Testis (tissue), 2 donors: Measurements from ENCODE around the gene GPRC5C.

Source experiments
- POLR2A ChIP-seq: fragments of 450-650 bp; IDR thresholded peaks from one replicate; pipeline ENCODE4 v1.6.1; 2017; ENCODE audit warnings: antibody characterized with exemption, mild to moderate bottlenecking, moderate library complexity
- TF ChIP-seq, protein P1 (sequence below), 3 experiments: fragments of 450-650 bp in 2 of 3; fragments of 200-600 bp in 1 of 3; sonication (generic) in 1 of 3; IDR thresholded peaks; one replicate each; pipeline ENCODE4 v1.5.1; 2016 to 2019; ENCODE audit warnings: antibody characterized with exemption in 3 of 3, mild to moderate bottlenecking in 2 of 3, moderate library complexity in 1 of 3

DNA sequence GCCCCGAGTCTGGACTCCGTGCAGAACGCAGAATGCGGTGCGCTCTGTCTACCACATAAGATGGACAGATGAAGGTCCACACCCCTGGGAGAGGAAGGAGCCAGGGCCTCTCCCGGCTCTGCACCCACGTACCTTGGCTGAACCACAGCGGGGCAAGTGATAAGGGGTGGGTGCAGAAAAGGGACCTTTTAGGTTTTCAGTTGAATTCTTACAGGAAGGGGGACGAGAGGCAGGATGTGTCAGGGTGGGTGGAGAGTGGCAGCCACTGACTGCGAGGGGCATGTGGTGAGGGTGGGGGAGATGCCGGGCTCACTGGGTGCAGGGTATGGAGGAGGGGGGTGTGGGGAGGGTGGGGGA, 34.9 kb downstream of the GPRC5C start:
- TF ChIP-seq, protein P1, sequence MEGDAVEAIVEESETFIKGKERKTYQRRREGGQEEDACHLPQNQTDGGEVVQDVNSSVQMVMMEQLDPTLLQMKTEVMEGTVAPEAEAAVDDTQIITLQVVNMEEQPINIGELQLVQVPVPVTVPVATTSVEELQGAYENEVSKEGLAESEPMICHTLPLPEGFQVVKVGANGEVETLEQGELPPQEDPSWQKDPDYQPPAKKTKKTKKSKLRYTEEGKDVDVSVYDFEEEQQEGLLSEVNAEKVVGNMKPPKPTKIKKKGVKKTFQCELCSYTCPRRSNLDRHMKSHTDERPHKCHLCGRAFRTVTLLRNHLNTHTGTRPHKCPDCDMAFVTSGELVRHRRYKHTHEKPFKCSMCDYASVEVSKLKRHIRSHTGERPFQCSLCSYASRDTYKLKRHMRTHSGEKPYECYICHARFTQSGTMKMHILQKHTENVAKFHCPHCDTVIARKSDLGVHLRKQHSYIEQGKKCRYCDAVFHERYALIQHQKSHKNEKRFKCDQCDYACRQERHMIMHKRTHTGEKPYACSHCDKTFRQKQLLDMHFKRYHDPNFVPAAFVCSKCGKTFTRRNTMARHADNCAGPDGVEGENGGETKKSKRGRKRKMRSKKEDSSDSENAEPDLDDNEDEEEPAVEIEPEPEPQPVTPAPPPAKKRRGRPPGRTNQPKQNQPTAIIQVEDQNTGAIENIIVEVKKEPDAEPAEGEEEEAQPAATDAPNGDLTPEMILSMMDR (IDR thresholded peaks at IDR 0.05), result no peak
- no peak for TF ChIP-seq POLR2A
